GM19025 (cell line): Measurements from ENCODE around the gene TUBA3D.
"Not testable (repeated sequence)": the region's sequence is repeated elsewhere in the genome, so short reads cannot be mapped to it uniquely, and the experiment has no call there.

Experiments used
- ATAC-seq: cut with Tn5 transposase; IDR thresholded peaks from one replicate; pipeline ENCODE4 v1.9.1; 2021; ENCODE audit warnings: mild to moderate bottlenecking, low read depth, moderate library complexity; ENCODE audit not compliant: unreplicated experiment

TUBA3D gene

GRCh38 chr2:131530626-131531344, 54.9 kb downstream of the TUBA3D start:
- not testable (repeated sequence) for ATAC-seq

GRCh38 chr2:131531547-131532185, 55.7 kb downstream of the TUBA3D start:
- ATAC-seq: not testable (repeated sequence)
